H9 (cell line): ENCODE results near the gene NLGN4X. TPM values are rescaled to one million over a fixed set of nuclear protein-coding genes. Genes with fewer than 3 reads are reported as not detected.

Experiments used
- DNase-seq: peaks from one replicate; pipeline ENCODE4 v3.0.0-alpha.2; 2017
- H2AFZ ChIP-seq: one replicate; pipeline ENCODE4 v1.6.1; 2013; ENCODE audit warnings: mild to moderate bottlenecking, low read length, control low read depth, moderate library complexity
- H2AK5ac ChIP-seq: 2 replicates; pipeline ENCODE4 v1.6.1; 2013; ENCODE audit warnings: low read length, control low read depth, mixed read lengths; ENCODE audit not compliant: insufficient read length
- H2BK120ac ChIP-seq: one replicate; pipeline ENCODE4 v1.6.1; 2013; ENCODE audit warnings: low read depth, mild to moderate bottlenecking, low read length, control low read depth, inconsistent platforms; ENCODE audit not compliant: poor library complexity, severe bottlenecking
- H2BK12ac ChIP-seq: 2 replicates; pipeline ENCODE4 v1.6.1; 2013; ENCODE audit warnings: low read length, control low read depth, mixed read lengths, low read depth; ENCODE audit not compliant: insufficient read length
- H2BK15ac ChIP-seq: 2 replicates; pipeline ENCODE4 v1.6.1; 2013; ENCODE audit warnings: low read depth, low read length, control low read depth
- H2BK20ac ChIP-seq: one replicate; pipeline ENCODE4 v1.6.1; 2013; ENCODE audit warnings: low read depth, mild to moderate bottlenecking, low read length, control low read depth, inconsistent platforms; ENCODE audit not compliant: poor library complexity, severe bottlenecking
- H2BK5ac ChIP-seq: 2 replicates; pipeline ENCODE4 v1.6.1; 2013; ENCODE audit warnings: low read length, control low read depth, mixed read lengths; ENCODE audit not compliant: insufficient read length
- H3K14ac ChIP-seq: 2 replicates; pipeline ENCODE4 v1.6.1; 2013; ENCODE audit warnings: low read length, control low read depth; ENCODE audit not compliant: insufficient read depth
- H3K18ac ChIP-seq: 2 replicates; pipeline ENCODE4 v1.6.1; 2013; ENCODE audit warnings: low read depth, mild to moderate bottlenecking, mixed read lengths, low read length, control low read depth; ENCODE audit not compliant: insufficient read length
- H3K23ac ChIP-seq: 2 replicates; pipeline ENCODE4 v1.6.1; 2013; ENCODE audit warnings: low read length, control low read depth, mixed read lengths, low read depth; ENCODE audit not compliant: insufficient read length
- H3K23me2 ChIP-seq: 2 replicates; pipeline ENCODE4 v1.6.1; 2013; ENCODE audit warnings: low read depth, mild to moderate bottlenecking, mixed read lengths, low read length, control low read depth; ENCODE audit not compliant: insufficient read length, poor library complexity, severe bottlenecking
- H3K27ac ChIP-seq: 2 replicates; pipeline ENCODE4 v1.5.1; 2013; ENCODE audit warnings: low read length, control low read depth, mixed read lengths, low read depth; ENCODE audit not compliant: insufficient read length
- H3K27me3 ChIP-seq: 2 replicates; pipeline ENCODE4 v1.6.1; 2013; ENCODE audit warnings: low read length, control low read depth, inconsistent platforms; ENCODE audit not compliant: insufficient read depth
- H3K4ac ChIP-seq: 2 replicates; pipeline ENCODE4 v1.6.1; 2013; ENCODE audit warnings: low read depth, mild to moderate bottlenecking, control low read depth, inconsistent platforms, low read length, moderate library complexity
- H3K4me1 ChIP-seq: 2 replicates; pipeline ENCODE4 v1.6.1; 2013; ENCODE audit warnings: low read length, control low read depth, inconsistent platforms; ENCODE audit not compliant: insufficient read depth
- H3K4me2 ChIP-seq: 2 replicates; pipeline ENCODE4 v1.6.1; 2013; ENCODE audit warnings: low read length, control low read depth, mixed read lengths; ENCODE audit not compliant: insufficient read length, insufficient read depth
- H3K56ac ChIP-seq: 2 replicates; pipeline ENCODE4 v1.6.1; 2013; ENCODE audit warnings: low read depth, mild to moderate bottlenecking, mixed read lengths, low read length, control low read depth; ENCODE audit not compliant: insufficient read length
- H3K79me1 ChIP-seq: 2 replicates; pipeline ENCODE4 v1.6.1; 2013; ENCODE audit warnings: low read depth, mild to moderate bottlenecking, moderate library complexity, low read length, control low read depth, inconsistent platforms; ENCODE audit not compliant: insufficient read depth, poor library complexity, severe bottlenecking
- H3K79me2 ChIP-seq: 2 replicates; pipeline ENCODE4 v1.6.1; 2013; ENCODE audit warnings: low read length, control low read depth, inconsistent platforms; ENCODE audit not compliant: insufficient read depth
- H3K9ac ChIP-seq: 2 replicates; pipeline ENCODE4 v1.6.1; 2013; ENCODE audit warnings: low read length, control low read depth, mixed read lengths; ENCODE audit not compliant: insufficient read length; ENCODE audit errors: extremely low read depth
- H3K9me3 ChIP-seq: one replicate; pipeline ENCODE4 v1.6.1; 2013; ENCODE audit warnings: low read depth, low read length, inconsistent platforms; ENCODE audit not compliant: control insufficient read depth
- H3T11ph ChIP-seq: one replicate; pipeline ENCODE4 v1.6.1; 2013; ENCODE audit warnings: mild to moderate bottlenecking, low read length, control low read depth, inconsistent platforms
- H4K20me1 ChIP-seq: one replicate; pipeline ENCODE4 v1.6.1; 2013; ENCODE audit not compliant: control insufficient read depth, insufficient read length, insufficient read depth
- H4K5ac ChIP-seq: 2 replicates; pipeline ENCODE4 v1.6.1; 2013; ENCODE audit warnings: low read depth, mild to moderate bottlenecking, mixed read lengths, low read length, control low read depth; ENCODE audit not compliant: insufficient read length
- H4K8ac ChIP-seq: replicated peaks from 2 replicates; pipeline ENCODE4 v1.6.1; 2013; ENCODE audit warnings: low read length, control low read depth, mixed read lengths, low read depth; ENCODE audit not compliant: insufficient read length
- H4K91ac ChIP-seq: 2 replicates; pipeline ENCODE4 v1.6.1; 2013; ENCODE audit warnings: low read depth, mild to moderate bottlenecking, moderate library complexity, mixed read lengths, low read length, control low read depth; ENCODE audit not compliant: insufficient read length
- H3K27ac Mint-ChIP-seq, 3 experiments: 2 replicates in 2 of 3; 3 replicates in 1 of 3; pipeline ENCODE4 v1.8.0; 2020 to 2021; ENCODE audit warnings: mixed read lengths in 3 of 3, mild to moderate bottlenecking in 1 of 3, moderate library complexity in 1 of 3
- H3K27me3 Mint-ChIP-seq: 2 replicates; pipeline ENCODE4 v1.8.0; 2021; ENCODE audit warnings: low read depth, mild to moderate bottlenecking, moderate library complexity, mixed read lengths
- H3K36me3 Mint-ChIP-seq, 3 experiments: 2 replicates in 2 of 3; 3 replicates in 1 of 3; pipeline ENCODE4 v1.8.0; 2020 to 2021; ENCODE audit warnings: low read depth in 3 of 3, mixed read lengths in 3 of 3; ENCODE audit not compliant: insufficient read depth in 1 of 3
- H3K4me1 Mint-ChIP-seq, 2 experiments: 2 replicates each; pipeline ENCODE4 v1.8.0; 2020; ENCODE audit warnings: mixed read lengths in 2 of 2
- H3K4me3 Mint-ChIP-seq, 2 experiments: 2 replicates in 1 of 2; 3 replicates in 1 of 2; pipeline ENCODE4 v1.8.0; 2020 to 2021; ENCODE audit warnings: mild to moderate bottlenecking in 2 of 2, mixed read lengths in 2 of 2, moderate library complexity in 1 of 2
- H3K9me3 Mint-ChIP-seq, 2 experiments: 2 replicates in 1 of 2; 3 replicates in 1 of 2; pipeline ENCODE4 v1.8.0; 2020; ENCODE audit warnings: mild to moderate bottlenecking in 2 of 2, mixed read lengths in 2 of 2, moderate library complexity in 1 of 2
- CTCF ChIP-seq: fragments of 200-600 bp; sonication (generic); conservative IDR thresholded peaks from 3 replicates; pipeline ENCODE4 v1.8.0; 2021; ENCODE audit warnings: antibody characterized with exemption, mild to moderate bottlenecking
- WGBS: extraction: QIAGEN DNeasy Blood & Tissue Kit; methylation state at CpG from one replicate; pipeline ENCODE4 v1.1.7; 2013; ENCODE audit warnings: missing lambda C conversion rate, low lambda C conversion rate, mixed read lengths; ENCODE audit not compliant: insufficient read length; ENCODE audit errors: extremely low coverage; 5-methylcytosine and 5-hydroxymethylcytosine counted together
- total RNA-seq: library from RNA; stranded (reverse); gene quantifications from 2 replicates; pipeline ENCODE4 v1.2.1, GENCODE V29; 2021

NLGN4X gene
- total RNA-seq, 1 experiment from 2014 or later, result 111 TPM

GRCh38 chrX:5979338-5979737 is 249.3 kb downstream of the NLGN4X start:
- no peak overlapping the region for H3K4ac ChIP-seq
- H3K9me3 ChIP-seq, result no peaks in the 10 kb centered on the region
- H2BK5ac ChIP-seq, result no peak overlapping the region
- Mint-ChIP-seq H3K36me3 (peaks cover 2 to 17% (median 9%) of the 10 kb centered on the region in 3 experiments; a peak in 6 of 7 replicates), H3K27ac (no peak overlapping the region), H3K27me3 (no peaks in the 10 kb centered on the region; the same call in 1 of the 2 replicates), H3K4me3 (no peak overlapping the region), H3K4me1 (peaks cover 5 to 14% of the 10 kb centered on the region in 2 experiments; a peak in 3 of 4 replicates), H3K9me3 (peaks cover 0 to 6% of the 10 kb centered on the region in 2 experiments; a peak in 1 of 5 replicates)
- H2AFZ ChIP-seq, result no peak overlapping the region
- no peaks in the 10 kb centered on the region for H3K23me2 ChIP-seq
- H3K27me3 ChIP-seq, result no peaks in the 10 kb centered on the region
- H2BK20ac ChIP-seq, result no peak overlapping the region
- no peak overlapping the region for H4K8ac ChIP-seq
- H4K91ac ChIP-seq, result no peak overlapping the region
- TF ChIP-seq CTCF, result no peak
- H2AK5ac ChIP-seq, result no peak overlapping the region
- no peak overlapping the region for H2BK15ac ChIP-seq
- H3K4me2 ChIP-seq, result no peak overlapping the region
- H3K4me1 ChIP-seq, result no peaks in the 10 kb centered on the region; the same call in 1 of the 2 replicates
- DNase-seq, result no peak
- H3K18ac ChIP-seq, result no peak overlapping the region
- no peak overlapping the region for H3K27ac ChIP-seq
- no peak overlapping the region for H3K9ac ChIP-seq
- H2BK12ac ChIP-seq, result no peak overlapping the region
- H3K14ac ChIP-seq, result no peak overlapping the region
- peaks cover 6% of the 10 kb centered on the region for H3K79me1 ChIP-seq
- H4K5ac ChIP-seq, result no peak overlapping the region
- H3K79me2 ChIP-seq, result peaks cover 9% of the 10 kb centered on the region; the same call in 1 of the 2 replicates
- no peaks in the 10 kb centered on the region for H4K20me1 ChIP-seq
- H3T11ph ChIP-seq, result no peak overlapping the region
- no peak overlapping the region for H3K56ac ChIP-seq
- H3K23ac ChIP-seq, result no peak overlapping the region
- WGBS, result no CpG with 5 or more reads among the region's 1 CpG
- H2BK120ac ChIP-seq, result no peak overlapping the region
